Keratinocyte (primary cell): Measurements from ENCODE around the gene MMP12. TPM values are rescaled to one million over a fixed set of nuclear protein-coding genes. Genes with fewer than 3 reads are reported as not detected.

ENCODE experiments used
- DNase-seq: peaks from one replicate; pipeline ENCODE4 v3.0.0-alpha.2; 2011; ENCODE audit warnings: low read depth, missing footprints, low spot score
- FAIRE-seq: peaks from 2 replicates; lab custom pipeline; 2011; peaks lifted over from hg19 to GRCh38; lab: Jason Lieb, UNC
- H2AFZ ChIP-seq: 2 replicates; pipeline ENCODE4 v1.6.0; 2012; ENCODE audit warnings: low read length, control low read depth, inconsistent platforms; ENCODE audit not compliant: control insufficient read depth
- H3K27ac ChIP-seq: 2 replicates; pipeline ENCODE4 v1.5.1; 2011; ENCODE audit warnings: low read length; ENCODE audit not compliant: control insufficient read depth, insufficient read depth
- H3K27me3 ChIP-seq: 3 replicates; pipeline ENCODE4 v1.6.0; 2011; ENCODE audit warnings: low read length; ENCODE audit not compliant: control insufficient read depth, insufficient read depth; ENCODE audit errors: extremely low read depth
- H3K36me3 ChIP-seq, 2 experiments: 2 replicates in 1 of 2; 3 replicates in 1 of 2; pipeline ENCODE4 v1.5.1; 2011; ENCODE audit warnings: low read length in 2 of 2, mild to moderate bottlenecking in 1 of 2; ENCODE audit not compliant: control insufficient read depth in 2 of 2, insufficient read depth in 2 of 2; ENCODE audit errors: extremely low read depth in 1 of 2
- H3K4me1 ChIP-seq: 3 replicates; pipeline ENCODE4 v1.5.1; 2011; ENCODE audit warnings: low read length; ENCODE audit not compliant: control insufficient read depth, insufficient read depth; ENCODE audit errors: extremely low read depth
- H3K4me2 ChIP-seq: 3 replicates; pipeline ENCODE4 v1.6.0; 2011; ENCODE audit warnings: low read depth, low read length; ENCODE audit not compliant: control insufficient read depth, insufficient read depth; ENCODE audit errors: extremely low read depth
- H3K4me3 ChIP-seq, 3 experiments: fragments of 200-600 bp in 1 of 3; sonication (generic) in 1 of 3; 2 replicates in 2 of 3; 3 replicates in 1 of 3; pipeline ENCODE4 v1.5.1; 2011 to 2016; ENCODE audit warnings: low read length in 3 of 3, mild to moderate bottlenecking in 3 of 3, control low read depth in 2 of 3, inconsistent platforms in 1 of 3, low read depth in 1 of 3, mixed read lengths in 1 of 3, mixed run types in 1 of 3, moderate library complexity in 1 of 3; ENCODE audit not compliant: control insufficient read depth in 2 of 3, insufficient read depth in 2 of 3; ENCODE audit errors: extremely low read depth in 1 of 3
- H3K79me2 ChIP-seq: 2 replicates; pipeline ENCODE4 v1.6.0; 2012; ENCODE audit warnings: low read length; ENCODE audit not compliant: control insufficient read depth, insufficient read depth
- H3K9ac ChIP-seq: 3 replicates; pipeline ENCODE4 v1.6.0; 2011; ENCODE audit warnings: low read length; ENCODE audit not compliant: control insufficient read depth, insufficient read depth; ENCODE audit errors: extremely low read depth
- H3K9me1 ChIP-seq: 3 replicates; pipeline ENCODE4 v1.6.0; 2011; ENCODE audit warnings: low read length; ENCODE audit not compliant: control insufficient read depth, insufficient read depth; ENCODE audit errors: extremely low read depth
- H3K9me3 ChIP-seq: 2 replicates; pipeline ENCODE4 v1.5.1; 2012; ENCODE audit warnings: low read depth, low read length; ENCODE audit not compliant: control insufficient read depth
- H4K20me1 ChIP-seq: 3 replicates; pipeline ENCODE4 v1.6.0; 2011; ENCODE audit warnings: low read length; ENCODE audit not compliant: control insufficient read depth, insufficient read depth; ENCODE audit errors: extremely low read depth
- CTCF ChIP-seq, 3 experiments: IDR thresholded peaks in 1 of 3; conservative IDR thresholded peaks in 1 of 3; optimal IDR thresholded peaks in 1 of 3; 2 replicates in 2 of 3; 3 replicates in 1 of 3; pipeline versions ENCODE3 to v1.5.1; 2011; ENCODE audit warnings: low read length in 3 of 3, mild to moderate bottlenecking in 3 of 3, moderate library complexity in 2 of 3, control low read depth in 1 of 3, inconsistent platforms in 1 of 3; ENCODE audit not compliant: insufficient read depth in 2 of 3; ENCODE audit errors: extremely low read depth in 1 of 3
- EZH2 ChIP-seq: IDR thresholded peaks from one replicate; pipeline ENCODE4 v1.6.1; 2012; ENCODE audit warnings: inconsistent platforms, mild to moderate bottlenecking, low read length, moderate library complexity
- dilution Hi-C: fragments of 300-500 bp; cut with MboI; formaldehyde crosslinking; loops from one replicate; pipeline ENCODE4 v1.7.0; 2020; ENCODE audit warnings: low sequenced_read_pairs; ENCODE audit not compliant: extremely low pct_ligation_motif_present
- polyA plus RNA-seq, 5 experiments: library from polyadenylated mRNA; depleted of rRNA in 3 of 5; stranded (reverse) in 3 of 5; stranded (forward) in 1 of 5; unstranded in 1 of 5; fragments of >200 nt; gene quantifications; 1 replicate in 1 of 5; 2 replicates in 3 of 5; 3 replicates in 1 of 5; pipeline versions ENCODE4 v1.2.1 to v1.2.3, GENCODE V29; 2011 to 2012; ENCODE audit warnings: missing spikeins in 2 of 5, low read depth in 1 of 5, low replicate concordance in 1 of 5

Gene MMP12
- polyA plus RNA-seq, 1 donor (not counting 4 experiments of a cell fraction or from before 2014, with no cell fraction given), result 0.05 TPM

DNA sequence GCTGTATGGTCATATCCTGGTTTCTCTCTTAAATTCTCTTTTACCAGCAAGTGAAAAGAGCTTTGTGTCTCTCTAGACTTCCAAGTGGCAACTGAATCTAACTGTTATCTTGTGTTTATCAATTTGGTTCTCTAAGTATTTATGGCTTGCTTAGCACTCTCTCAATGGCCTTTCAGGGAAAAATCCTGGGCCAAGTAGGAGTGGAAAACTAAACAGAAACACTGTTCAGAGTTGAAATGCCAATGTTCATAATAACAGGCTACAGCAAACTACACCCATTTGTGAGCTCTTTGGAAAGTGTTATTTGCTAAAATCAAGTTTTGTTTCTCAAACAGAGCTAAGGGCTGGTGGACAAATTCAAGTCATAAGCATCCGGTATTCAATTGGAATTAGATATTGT is 10.1 kb downstream of the MMP12 start:
- TF ChIP-seq CTCF (optimal IDR thresholded peaks at IDR 0.05 in 1 of 3, IDR thresholded peaks at IDR 0.05 in 1 of 3, conservative IDR thresholded peaks at IDR 0.05 in 1 of 3; ENCODE audit: extremely low read depth in 1 of 3, insufficient read depth in 2 of 3, low read length in 3 of 3) (no peak), EZH2 (no peak)
- Histone ChIP-seq H3K79me2 (no peaks in the 10 kb centered on the region), H3K9ac (no peak overlapping the region), H3K27ac (no peak overlapping the region), H3K36me3 (no peaks in the 10 kb centered on the region), H3K4me2 (no peak overlapping the region), H3K4me3 (no peak overlapping the region), H3K27me3 (no peaks in the 10 kb centered on the region), H4K20me1 (no peaks in the 10 kb centered on the region), H3K9me3 (no peaks in the 10 kb centered on the region), H3K9me1 (no peaks in the 10 kb centered on the region), H2AFZ (no peak overlapping the region), H3K4me1 (no peaks in the 10 kb centered on the region)
- FAIRE-seq (no peak), DNase-seq (no peak)
- dilution Hi-C loops, result no loop called here

GRCh38 chr11:102853956-102854355 is 20.8 kb downstream of the MMP12 start:
- Histone ChIP-seq H4K20me1 (no peaks in the 10 kb centered on the region), H3K9me3 (no peaks in the 10 kb centered on the region), H3K9me1 (no peaks in the 10 kb centered on the region), H3K4me3 (peak overlapping the region in 2 of 3 experiments; percentile 37 to 43), H3K27me3 (no peaks in the 10 kb centered on the region), H3K79me2 (no peaks in the 10 kb centered on the region), H3K36me3 (no peaks in the 10 kb centered on the region), H3K4me2 (peak overlapping the region; percentile 73), H3K9ac (peak overlapping the region; percentile 45), H3K27ac (peak overlapping the region; percentile 84), H2AFZ (peak overlapping the region; percentile 59), H3K4me1 (peaks cover 38% of the 10 kb centered on the region)
- FAIRE-seq (peak; percentile 59), DNase-seq (no peak)
- TF ChIP-seq EZH2, result no peak
- TF ChIP-seq CTCF (optimal IDR thresholded peaks at IDR 0.05 in 1 of 3, IDR thresholded peaks at IDR 0.05 in 1 of 3, conservative IDR thresholded peaks at IDR 0.05 in 1 of 3; ENCODE audit: extremely low read depth in 1 of 3, insufficient read depth in 2 of 3, low read length in 3 of 3), result no peak
- dilution Hi-C loops, result no loop called here
